SK-N-SH treated with all-trans-retinoic acid at 6 μM for 48 hours (cell line): Measurements from ENCODE around the gene TAOK1.

Source experiments
- ATAC-seq: fragments of 200-7000 bp; cut with Tn5 transposase; 3 replicates; pipeline ENCODE4 v1.9.1; 2020; ENCODE audit warnings: mild to moderate bottlenecking, moderate library complexity
- ARNTL ChIP-seq: fragments of 450-650 bp; formaldehyde crosslinking; IDR thresholded peaks from 2 replicates; pipeline ENCODE4 v1.5.0; 2020; ENCODE audit warnings: low read depth, mild to moderate bottlenecking, moderate library complexity, borderline replicate concordance
- BACH2 ChIP-seq: fragments of 250-450 bp; sonication (Bioruptor Pico); IDR thresholded peaks from 2 replicates; pipeline ENCODE4 v1.9.0; 2021; ENCODE audit warnings: mild to moderate bottlenecking, borderline replicate concordance
- CSDC2 ChIP-seq: fragments of 250-450 bp; sonication (Bioruptor Pico); IDR thresholded peaks from 2 replicates; pipeline ENCODE4 v1.5.0; 2020; ENCODE audit warnings: mild to moderate bottlenecking, moderate library complexity
- CSRNP3 ChIP-seq: fragments of 250-450 bp; sonication (Bioruptor Pico); IDR thresholded peaks from 2 replicates; pipeline ENCODE4 v1.5.1; 2021; ENCODE audit warnings: mild to moderate bottlenecking, moderate library complexity
- ESRRG ChIP-seq: fragments of 250-450 bp; sonication (Bioruptor Pico); IDR thresholded peaks from 2 replicates; pipeline ENCODE4 v1.6.1; 2021; ENCODE audit warnings: mild to moderate bottlenecking
- GLIS3 ChIP-seq: fragments of 250-450 bp; sonication (Bioruptor Pico); IDR thresholded peaks from 2 replicates; pipeline ENCODE4 v1.5.0; 2020; ENCODE audit warnings: mild to moderate bottlenecking, moderate library complexity
- POU6F1 ChIP-seq: fragments of 250-450 bp; sonication (Bioruptor Pico); IDR thresholded peaks from 2 replicates; pipeline ENCODE4 v1.8.0; 2021; ENCODE audit warnings: low read depth, mild to moderate bottlenecking, moderate library complexity, borderline replicate concordance
- RARB ChIP-seq: fragments of 250-450 bp; sonication (Bioruptor Pico); IDR thresholded peaks from 2 replicates; pipeline ENCODE4 v1.8.0; 2021; ENCODE audit warnings: mild to moderate bottlenecking, moderate library complexity
- TCF4 ChIP-seq: fragments of 250-450 bp; sonication (Bioruptor Pico); IDR thresholded peaks from 2 replicates; pipeline ENCODE4 v1.8.0; 2021; ENCODE audit warnings: mild to moderate bottlenecking, moderate library complexity, borderline replicate concordance
- TSHZ2 ChIP-seq: fragments of 250-450 bp; sonication (Bioruptor Pico); IDR thresholded peaks from 2 replicates; pipeline ENCODE4 v1.5.0; 2020; ENCODE audit warnings: mild to moderate bottlenecking, moderate library complexity
- ZC3H10 ChIP-seq: fragments of 250-450 bp; sonication (Bioruptor Pico); IDR thresholded peaks from 2 replicates; pipeline ENCODE4 v1.5.1; 2021; ENCODE audit warnings: mild to moderate bottlenecking, moderate library complexity
- ZFP3 ChIP-seq: fragments of 250-450 bp; sonication (Bioruptor Pico); IDR thresholded peaks from 2 replicates; pipeline ENCODE4 v1.5.0; 2020; ENCODE audit warnings: mild to moderate bottlenecking, moderate library complexity
- ZNF565 ChIP-seq: fragments of 450-650 bp; formaldehyde crosslinking; conservative IDR thresholded peaks from 2 replicates; pipeline ENCODE4 v1.5.0; 2020; ENCODE audit warnings: low read depth, mild to moderate bottlenecking, moderate library complexity
- ZNF8 ChIP-seq: fragments of 450-650 bp; formaldehyde crosslinking; IDR thresholded peaks from 2 replicates; pipeline ENCODE4 v1.5.0; 2020; ENCODE audit warnings: mild to moderate bottlenecking, moderate library complexity

TAOK1 gene

GRCh38 chr17:29573558-29573869 is 183.4 kb downstream of the TAOK1 start:
- ATAC-seq = no peak
- no peak for TF ChIP-seq ZNF8 (CRISPR knock-in tag)
- no peak for TF ChIP-seq TCF4
- no peak for TF ChIP-seq CSDC2 (CRISPR knock-in tag)
- TF ChIP-seq ESRRG (CRISPR knock-in tag) = no peak
- TF ChIP-seq CSRNP3 (CRISPR knock-in tag) = no peak
- TF ChIP-seq ZC3H10 (CRISPR knock-in tag) = no peak

- ATAC-seq = no peak
- TF ChIP-seq RARB (CRISPR knock-in tag) = no peak
- TF ChIP-seq POU6F1 (CRISPR knock-in tag) = no peak
- TF ChIP-seq ESRRG (CRISPR knock-in tag) = no peak
- no peak for TF ChIP-seq TSHZ2
- no peak for TF ChIP-seq GLIS3 (CRISPR knock-in tag)
- TF ChIP-seq ZFP3 (CRISPR knock-in tag) = no peak
These were observed 183.9 kb downstream of the TAOK1 start for GRCh38 chr17:29573871-29574731.

GRCh38 chr17:29574732-29575510 is 184.8 kb downstream of the TAOK1 start:
- no peak for ATAC-seq
- TF ChIP-seq ZC3H10 (CRISPR knock-in tag) = no peak

GRCh38 chr17:29575511-29576213 is 185.5 kb downstream of the TAOK1 start:
- no peak for ATAC-seq
- no peak for TF ChIP-seq POU6F1 (CRISPR knock-in tag)
- TF ChIP-seq ARNTL (CRISPR knock-in tag) = no peak
- no peak for TF ChIP-seq ZNF8 (CRISPR knock-in tag)
- TF ChIP-seq ZFP3 (CRISPR knock-in tag) = no peak
- no peak for TF ChIP-seq TSHZ2
- no peak for TF ChIP-seq ZNF565
- no peak for TF ChIP-seq ESRRG (CRISPR knock-in tag)
- no peak for TF ChIP-seq BACH2
- TF ChIP-seq GLIS3 (CRISPR knock-in tag) = no peak
